HAP-1 (cell line): ENCODE measurements around the gene MCAM.
A peak's percentile ranks its signal among the peaks of the same experiment; 100 is the strongest.

ENCODE experiments used
- DNase-seq, 2 experiments: peaks; one replicate each; pipeline ENCODE4 v3.0.0-alpha.2; 2016 to 2020; ENCODE audit warnings: low spot score in 2 of 2
- H3K27me3 ChIP-seq: fragments of 250-450 bp; sonication (Bioruptor Pico); 2 replicates; pipeline ENCODE4 v1.5.1; 2020; ENCODE audit warnings: low read depth, mild to moderate bottlenecking, moderate library complexity
- H3K36me3 ChIP-seq: fragments of 250-450 bp; sonication (Bioruptor Pico); replicated peaks from 2 replicates; pipeline ENCODE4 v1.5.1; 2020; ENCODE audit warnings: mild to moderate bottlenecking
- H3K4me1 ChIP-seq: fragments of 250-450 bp; sonication (Bioruptor Pico); 2 replicates; pipeline ENCODE4 v1.5.1; 2020; ENCODE audit warnings: mild to moderate bottlenecking
- H3K4me3 ChIP-seq: fragments of 250-450 bp; sonication (Bioruptor Pico); 2 replicates; pipeline ENCODE4 v1.5.1; 2020; ENCODE audit warnings: mild to moderate bottlenecking, moderate library complexity
- H3K9me3 ChIP-seq: fragments of 250-450 bp; sonication (Bioruptor Pico); 2 replicates; pipeline ENCODE4 v1.5.1; 2020; ENCODE audit warnings: mild to moderate bottlenecking, moderate library complexity
- in situ Hi-C: fragments of 300-500 bp; cut with MboI; formaldehyde crosslinking; loops from 3 replicates; pipeline ENCODE4 v1.14.3; 2020; ENCODE audit warnings: low sequenced_read_pairs, inconsistent platforms, mixed read lengths

The MCAM gene

DNA sequence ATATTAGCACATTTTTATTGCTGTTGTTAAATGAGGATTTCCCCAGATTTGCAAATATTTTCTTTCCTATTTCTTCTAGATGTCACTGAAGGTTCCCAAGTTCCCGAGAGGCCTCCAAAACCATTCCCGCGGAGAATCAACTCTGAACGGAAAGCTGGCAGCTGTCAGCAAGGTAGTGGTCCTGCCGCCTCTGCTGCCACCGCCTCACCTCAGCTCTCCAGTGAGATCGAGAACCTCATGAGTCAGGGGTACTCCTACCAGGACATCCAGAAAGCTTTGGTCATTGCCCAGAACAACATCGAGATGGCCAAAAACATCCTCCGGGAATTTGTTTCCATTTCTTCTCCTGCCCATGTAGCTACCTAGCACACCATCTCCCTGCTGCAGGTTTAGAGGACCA is 17.5 kb downstream of the MCAM start:
- in situ Hi-C loops, result no loop called here
- peaks cover 49% of the 10 kb centered on the region for H3K36me3 ChIP-seq
- H3K27me3 ChIP-seq, result no peaks in the 10 kb centered on the region
- H3K4me3 ChIP-seq, result no peak overlapping the region
- H3K9me3 ChIP-seq, result no peaks in the 10 kb centered on the region
- H3K4me1 ChIP-seq, result no peaks in the 10 kb centered on the region; the same call in 1 of the 2 replicates
- DNase-seq, result no peak

- DNase-seq, result no peak
- Histone ChIP-seq H3K4me1 (no peaks in the 10 kb centered on the region; the same call in 1 of the 2 replicates), H3K4me3 (no peak overlapping the region), H3K27me3 (no peaks in the 10 kb centered on the region), H3K9me3 (no peaks in the 10 kb centered on the region), H3K36me3 (peaks cover 49% of the 10 kb centered on the region)
- in situ Hi-C loops, result no loop called here
Observed at GRCh38 chr11:119298726-119299125, 18.2 kb downstream of the MCAM start.

DNA sequence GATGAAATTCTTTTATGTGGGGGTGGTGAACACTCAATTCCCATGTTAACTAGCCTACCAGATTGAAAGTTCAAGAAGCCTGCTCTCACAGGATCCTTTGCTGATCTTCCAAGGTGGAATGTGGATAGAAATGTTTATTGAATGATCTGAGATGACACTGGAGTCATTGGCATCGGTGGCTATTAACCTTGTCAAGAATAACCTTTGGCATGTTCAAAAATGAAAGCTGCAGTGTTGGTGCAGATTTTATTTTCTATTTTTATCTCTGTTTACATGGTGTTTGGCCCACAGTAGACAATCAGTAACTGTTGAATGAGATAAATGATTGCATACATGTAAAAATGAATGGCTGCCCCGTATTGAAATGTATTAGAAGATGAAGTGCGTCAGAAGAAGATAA is 19.0 kb downstream of the MCAM start:
- Histone ChIP-seq H3K36me3 (peaks cover 43% of the 10 kb centered on the region), H3K4me1 (no peaks in the 10 kb centered on the region; the same call in 1 of the 2 replicates), H3K9me3 (no peaks in the 10 kb centered on the region), H3K4me3 (no peak overlapping the region), H3K27me3 (no peaks in the 10 kb centered on the region)
- in situ Hi-C loops, result no loop called here
- DNase-seq, result no peak

DNA sequence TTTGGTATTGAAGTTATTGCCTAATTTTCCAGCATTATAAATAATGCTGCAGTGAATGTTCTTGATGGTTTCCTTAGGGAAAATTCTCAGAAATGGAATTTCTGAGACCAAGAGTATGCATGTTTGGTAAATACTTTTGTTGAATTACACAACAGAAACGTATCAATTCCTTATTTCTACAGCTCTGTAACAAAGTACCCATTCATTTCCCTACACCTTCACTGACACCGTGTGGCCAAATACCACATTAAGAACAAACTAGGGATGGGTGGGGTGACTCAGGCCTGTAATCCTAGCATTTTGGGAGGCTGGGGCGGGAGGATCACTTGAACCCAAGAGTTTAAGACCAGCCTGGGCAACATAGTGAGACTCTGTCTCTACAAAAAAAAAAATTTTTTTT is 21.8 kb downstream of the MCAM start:
- no peak overlapping the region for H3K4me3 ChIP-seq
- in situ Hi-C loops, result no loop called here
- H3K4me1 ChIP-seq, result no peaks in the 10 kb centered on the region; the same call in 1 of the 2 replicates
- peaks cover 29% of the 10 kb centered on the region for H3K36me3 ChIP-seq
- no peak for DNase-seq
- H3K27me3 ChIP-seq, result no peaks in the 10 kb centered on the region
- H3K9me3 ChIP-seq, result peaks cover 7% of the 10 kb centered on the region; the same call in 1 of the 2 replicates

DNA sequence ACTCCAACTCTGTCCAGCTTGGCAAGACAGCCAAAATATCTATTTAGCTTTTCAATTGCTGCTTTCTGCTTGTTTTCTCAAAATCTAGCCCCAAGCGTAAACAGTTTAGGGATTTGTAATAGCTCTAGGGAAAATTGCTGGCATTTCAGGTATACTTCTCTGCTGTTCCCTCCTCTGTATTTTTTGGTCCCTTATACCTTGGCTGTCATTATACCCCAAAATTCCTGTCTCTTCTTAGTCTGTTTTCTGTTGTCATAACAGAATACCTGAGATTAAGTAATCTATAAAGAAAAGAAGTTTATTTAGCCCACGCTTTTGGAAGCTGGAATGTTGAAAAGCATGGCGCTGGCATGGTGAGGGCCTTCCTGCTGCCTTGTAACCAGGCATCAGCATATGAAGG is 23.5 kb downstream of the MCAM start:
- no peak overlapping the region for H3K4me3 ChIP-seq
- peaks cover 18% of the 10 kb centered on the region for H3K36me3 ChIP-seq
- no peaks in the 10 kb centered on the region for H3K27me3 ChIP-seq
- DNase-seq, result no peak
- in situ Hi-C loops, result no loop called here
- no peaks in the 10 kb centered on the region; the same call in 1 of the 2 replicates for H3K4me1 ChIP-seq
- peaks cover 7% of the 10 kb centered on the region; the same call in 1 of the 2 replicates for H3K9me3 ChIP-seq

DNA sequence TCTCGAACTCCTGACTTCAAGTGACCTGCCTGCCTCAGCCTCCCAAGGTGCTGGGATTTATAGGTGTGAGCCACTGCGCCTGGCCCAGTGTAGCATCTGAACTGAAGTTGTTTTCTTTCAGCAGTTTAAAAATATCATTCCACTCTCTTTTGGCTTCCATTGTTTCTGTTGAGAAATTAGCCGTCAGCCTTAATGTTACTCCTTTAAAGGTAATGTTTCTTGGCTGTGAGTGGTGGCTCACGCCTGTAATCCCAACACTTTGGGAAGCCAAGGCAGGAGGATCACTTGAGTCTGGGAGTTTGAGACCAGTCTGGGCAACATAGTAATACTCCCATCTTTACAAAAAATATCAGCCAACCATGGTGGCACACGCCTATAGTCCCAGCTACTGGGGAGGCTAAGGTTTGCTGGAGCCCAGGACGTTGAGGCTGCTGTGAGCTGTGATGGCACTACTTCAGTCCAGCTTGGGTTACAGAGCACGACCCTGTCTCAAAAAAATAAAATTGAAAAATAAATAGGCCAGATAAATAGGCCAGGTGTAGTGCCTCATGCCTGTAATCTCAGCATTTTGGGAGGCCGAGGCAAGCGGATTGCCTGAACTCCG is 25.9 kb downstream of the MCAM start:
- in situ Hi-C loops, result no loop called here

GRCh38 chr11:119288219-119288618 is 28.7 kb downstream of the MCAM start:
- DNase-seq, result no peak
- Histone ChIP-seq H3K9me3 (peaks cover 7% of the 10 kb centered on the region; the same call in 1 of the 2 replicates), H3K27me3 (no peaks in the 10 kb centered on the region), H3K4me3 (no peak overlapping the region), H3K4me1 (no peaks in the 10 kb centered on the region), H3K36me3 (peaks cover 18% of the 10 kb centered on the region)
- in situ Hi-C loops, result no loop called here

More for the DNA sequence above, 25.9 kb downstream of the MCAM start:
- Histone ChIP-seq H3K27me3 (no peaks in the 10 kb centered on the region), H3K4me1 (no peaks in the 10 kb centered on the region), H3K4me3 (no peak overlapping the region), H3K9me3 (peaks cover 7% of the 10 kb centered on the region; the same call in 1 of the 2 replicates), H3K36me3 (peaks cover 9% of the 10 kb centered on the region; the same call in 1 of the 2 replicates)
- no peak for DNase-seq

- peaks cover 15% of the 10 kb centered on the region for H3K36me3 ChIP-seq
- DNase-seq, result no peak
- in situ Hi-C loops, result no loop called here
- no peaks in the 10 kb centered on the region for H3K9me3 ChIP-seq
- H3K4me3 ChIP-seq, result no peak overlapping the region
- H3K4me1 ChIP-seq, result no peaks in the 10 kb centered on the region
- no peaks in the 10 kb centered on the region for H3K27me3 ChIP-seq
Observed at GRCh38 chr11:119285431-119285830, 31.5 kb downstream of the MCAM start.

- Histone ChIP-seq H3K9me3 (no peaks in the 10 kb centered on the region), H3K36me3 (peaks cover 15% of the 10 kb centered on the region), H3K4me1 (no peaks in the 10 kb centered on the region), H3K27me3 (no peaks in the 10 kb centered on the region), H3K4me3 (no peak overlapping the region)
- in situ Hi-C loops, result no loop called here
- DNase-seq, result peak in 1 of 2 experiments; percentile 57
Observed at GRCh38 chr11:119284344-119285157, 32.4 kb downstream of the MCAM start.

DNA sequence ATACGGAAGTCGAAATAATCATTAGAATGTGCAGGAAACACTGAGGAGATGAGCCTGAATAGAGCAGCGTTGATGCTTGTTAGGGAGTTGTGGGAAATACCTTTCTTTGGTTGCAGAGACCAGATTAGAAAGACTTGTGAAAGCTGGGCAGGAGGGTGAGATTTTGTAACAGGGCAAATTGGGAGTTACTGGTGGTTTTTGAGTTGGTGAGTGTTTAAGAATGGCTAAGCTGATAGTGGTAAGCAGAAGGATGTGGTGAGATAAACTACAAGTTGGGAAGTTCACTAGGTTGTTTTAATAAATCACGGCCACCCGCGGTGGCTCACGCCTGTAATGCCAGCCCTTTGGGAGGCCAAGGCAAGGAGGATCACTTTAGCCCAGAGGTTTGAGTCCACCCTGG is 34.4 kb downstream of the MCAM start:
- DNase-seq, result no peak
- H3K9me3 ChIP-seq, result no peaks in the 10 kb centered on the region
- H3K4me1 ChIP-seq, result no peaks in the 10 kb centered on the region
- no peaks in the 10 kb centered on the region for H3K27me3 ChIP-seq
- in situ Hi-C loops, result no loop called here
- peaks cover 25% of the 10 kb centered on the region for H3K36me3 ChIP-seq
- no peak overlapping the region for H3K4me3 ChIP-seq

- in situ Hi-C loops, result no loop called here
- no peaks in the 10 kb centered on the region for H3K27me3 ChIP-seq
- no peak for DNase-seq
- H3K4me1 ChIP-seq, result no peaks in the 10 kb centered on the region
- no peak overlapping the region for H3K4me3 ChIP-seq
- no peaks in the 10 kb centered on the region for H3K9me3 ChIP-seq
- H3K36me3 ChIP-seq, result peaks cover 20% of the 10 kb centered on the region
Observed at GRCh38 chr11:119277660-119278059, 39.3 kb downstream of the MCAM start.

DNA sequence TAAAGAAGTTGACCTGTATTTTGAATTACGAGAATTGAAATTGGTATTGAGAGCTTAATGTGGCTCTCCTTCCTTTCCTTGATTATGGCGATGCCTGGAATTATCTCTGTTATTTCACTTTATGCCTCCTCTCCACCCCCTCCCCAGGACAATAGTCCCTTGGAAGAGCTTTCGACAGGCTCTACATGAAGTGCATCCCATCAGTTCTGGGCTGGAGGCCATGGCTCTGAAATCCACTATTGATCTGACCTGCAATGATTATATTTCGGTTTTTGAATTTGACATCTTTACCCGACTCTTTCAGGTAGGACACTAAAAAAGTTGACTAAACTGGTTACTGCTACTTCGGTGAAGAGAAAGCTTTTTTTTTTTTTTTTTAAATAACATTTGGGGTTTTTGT is 43.2 kb downstream of the MCAM start:
- Histone ChIP-seq H3K9me3 (no peaks in the 10 kb centered on the region), H3K36me3 (peaks cover 18% of the 10 kb centered on the region), H3K4me3 (no peak overlapping the region), H3K4me1 (no peaks in the 10 kb centered on the region), H3K27me3 (no peaks in the 10 kb centered on the region)
- DNase-seq, result no peak
- in situ Hi-C loops, result no loop called here

DNA sequence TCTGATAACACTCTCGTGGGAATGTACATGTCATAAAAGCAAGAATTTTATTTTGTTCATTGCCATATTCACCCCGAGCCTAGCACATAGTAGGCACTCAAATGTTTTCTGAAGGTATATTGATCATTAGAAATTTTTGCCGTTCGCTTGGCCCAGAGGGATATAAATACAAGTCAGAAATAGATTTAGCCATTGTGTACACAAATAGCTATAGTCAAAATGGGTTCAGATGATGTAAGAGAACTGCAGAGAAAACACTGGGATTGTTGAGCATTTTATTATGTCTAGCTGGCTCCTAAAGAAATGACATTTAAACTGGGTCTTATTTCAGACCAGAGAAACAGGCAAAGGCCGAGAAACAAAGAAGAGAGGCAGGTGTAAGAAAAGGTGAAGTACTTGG is 49.3 kb downstream of the MCAM start:
- no peaks in the 10 kb centered on the region for H3K9me3 ChIP-seq
- no peaks in the 10 kb centered on the region for H3K4me1 ChIP-seq
- H3K27me3 ChIP-seq, result no peaks in the 10 kb centered on the region
- in situ Hi-C loops, result no loop called here
- no peak for DNase-seq
- H3K36me3 ChIP-seq, result no peaks in the 10 kb centered on the region; the same call in 1 of the 2 replicates
- no peak overlapping the region for H3K4me3 ChIP-seq

DNA sequence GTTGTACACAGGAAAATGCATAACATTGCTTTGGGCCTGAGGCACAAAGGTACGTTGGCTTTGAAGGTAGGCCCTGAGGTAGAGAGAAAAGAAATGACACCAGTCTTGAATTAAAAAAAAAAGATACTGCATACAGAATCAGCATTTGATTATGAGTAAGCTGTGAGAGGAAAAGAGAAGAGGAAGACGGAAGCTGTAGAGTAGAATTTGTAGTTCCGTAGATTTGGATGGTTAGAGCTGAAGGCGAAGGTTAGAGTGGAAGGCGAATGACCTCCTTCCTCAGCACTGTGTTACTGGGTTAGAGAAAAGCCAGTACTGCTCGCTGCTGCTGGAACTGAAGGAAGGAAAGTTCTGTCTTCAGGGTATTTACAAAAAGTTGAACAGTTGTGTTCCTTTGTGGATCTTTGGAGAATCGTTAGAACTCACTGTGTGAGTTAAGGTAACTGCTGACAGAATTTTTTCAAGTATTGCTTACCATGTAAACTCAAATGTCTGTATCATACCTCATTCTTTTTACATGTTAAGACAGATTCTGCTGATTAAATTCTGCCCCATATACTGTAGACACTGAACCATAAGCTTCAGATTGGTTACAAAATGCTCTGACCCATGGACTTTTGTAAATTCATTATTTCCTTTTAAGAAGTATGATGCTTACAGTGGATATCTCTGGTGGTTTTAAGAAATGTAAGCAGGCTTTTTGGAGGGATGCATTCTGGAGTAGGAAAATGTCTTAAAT is 50.2 kb downstream of the MCAM start:
- in situ Hi-C loops, result no loop called here
- no peaks in the 10 kb centered on the region for H3K36me3 ChIP-seq

More for the DNA sequence above, 50.2 kb downstream of the MCAM start:
- no peaks in the 10 kb centered on the region for H3K4me1 ChIP-seq
- no peaks in the 10 kb centered on the region for H3K27me3 ChIP-seq
- H3K9me3 ChIP-seq, result no peaks in the 10 kb centered on the region
- DNase-seq, result no peak
- no peak overlapping the region for H3K4me3 ChIP-seq
